Aorta (tissue), 5 donors: Measurements from ENCODE around the gene LZTFL1. TPM values are rescaled to one million over a fixed set of nuclear protein-coding genes. Genes with fewer than 3 reads are reported as not detected.

ENCODE experiments used
- ATAC-seq: fragments of 200-7000 bp; cut with Tn5 transposase; one replicate; pipeline ENCODE4 v1.9.1; 2022; ENCODE audit warnings: moderate library complexity; ENCODE audit not compliant: low FRiP score
- DNase-seq, 2 donors: peaks; one replicate each; pipeline ENCODE4 v3.0.0-alpha.2; 2020
- H3K27ac ChIP-seq, 2 donors: one replicate each; pipeline ENCODE4 v1.5.1; 2013; ENCODE audit warnings: low read length in 2 of 2, mild to moderate bottlenecking in 2 of 2, moderate library complexity in 2 of 2, control low read depth in 1 of 2, inconsistent platforms in 1 of 2, low read depth in 1 of 2
- H3K27me3 ChIP-seq, 2 donors: one replicate each; pipeline ENCODE4 v1.6.1; 2013; ENCODE audit warnings: control low read depth in 1 of 2, low read length in 1 of 2, mild to moderate bottlenecking in 1 of 2, moderate library complexity in 1 of 2; ENCODE audit not compliant: insufficient read depth in 2 of 2, control insufficient read depth in 1 of 2
- H3K36me3 ChIP-seq, 2 donors: one replicate each; pipeline ENCODE4 v1.6.1; 2013; ENCODE audit warnings: control low read depth in 1 of 2, low read length in 1 of 2, mild to moderate bottlenecking in 1 of 2; ENCODE audit not compliant: insufficient read depth in 2 of 2, control insufficient read depth in 1 of 2
- H3K4me1 ChIP-seq, 2 donors: one replicate each; pipeline ENCODE4 v1.6.1; 2013; ENCODE audit warnings: low read length in 2 of 2, control low read depth in 1 of 2, mild to moderate bottlenecking in 1 of 2, moderate library complexity in 1 of 2; ENCODE audit not compliant: insufficient read depth in 2 of 2, control insufficient read depth in 1 of 2
- H3K4me3 ChIP-seq, 2 donors: one replicate each; pipeline ENCODE4 v1.5.1; 2013; ENCODE audit warnings: low read length in 2 of 2, control low read depth in 1 of 2, mild to moderate bottlenecking in 1 of 2
- H3K9me3 ChIP-seq: one replicate; pipeline ENCODE4 v1.6.1; 2013; ENCODE audit warnings: mild to moderate bottlenecking, low read length; ENCODE audit not compliant: control insufficient read depth
- WGBS, 2 donors: extraction: QIAGEN DNeasy Blood & Tissue Kit; methylation state at CpG; one replicate each; pipeline ENCODE4 v1.1.7; 2013; 5-methylcytosine and 5-hydroxymethylcytosine counted together
- intact Hi-C, 2 donors: fragments of 100-400 bp; cut with DNase I; formaldehyde crosslinking; loops; one replicate each; pipeline versions ENCODE4 v1.14.2 to v1.15.0; 2022
- polyA plus RNA-seq, 2 donors: library from polyadenylated mRNA; stranded (reverse); fragments of 200-250 nt; gene quantifications; one replicate each; pipeline ENCODE4 v1.2.3, GENCODE V29; 2013
- total RNA-seq, 2 donors: library from RNA; stranded (reverse); fragmentation: NEBNext Ultra II Directional; extraction: Animal tissue kit (Norgen Biotek cat#: 25700); gene quantifications; one replicate each; pipeline ENCODE4 v1.2.1, GENCODE V29; 2021
- donor health status: healthy with polysubstance abuse.
- donor health status: Bipolar disorder and iron deficiency.
- donor health status: DM: no; HTN: no; CAD: no.
- donor health status: DM: no; HTN: no; CAD: no.
- donor health status: DM: yes; HTN: yes; CAD: no.

LZTFL1 gene
- total and polyA plus RNA-seq, 4 donors, result 9.8 to 16.3 (median 11.1) TPM

DNA sequence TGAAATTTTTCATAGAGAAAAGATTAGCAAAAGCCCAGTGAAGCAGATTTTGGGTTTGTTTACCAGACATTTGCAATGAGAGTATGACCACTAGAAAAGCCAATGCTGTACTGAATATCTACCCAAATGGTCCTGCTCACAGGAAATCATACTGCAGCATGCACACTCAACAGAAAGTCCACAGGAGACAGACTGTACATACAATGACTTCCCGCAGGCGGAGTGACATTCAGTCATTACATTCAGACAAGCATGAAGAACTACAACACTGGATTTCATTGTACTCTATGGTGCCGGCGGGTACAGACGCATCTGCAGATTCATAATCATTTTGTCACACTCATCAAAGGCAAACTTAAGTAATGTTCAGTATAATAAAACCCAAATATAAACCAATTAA lies 11.8 kb downstream of the LZTFL1 start:
- Histone ChIP-seq H3K36me3 (peaks cover 8 to 10% of the 10 kb centered on the region in 2 donors), H3K27me3 (no peaks in the 10 kb centered on the region), H3K4me3 (no peak overlapping the region), H3K9me3 (no peaks in the 10 kb centered on the region), H3K27ac (no peak overlapping the region), H3K4me1 (no peaks in the 10 kb centered on the region)
- no peak for DNase-seq
- 86 to 94% methylated on average over 5 of the region's 5 CpGs for WGBS, 2 donors
- intact Hi-C loops, result no loop called here
- ATAC-seq, result no peak

DNA sequence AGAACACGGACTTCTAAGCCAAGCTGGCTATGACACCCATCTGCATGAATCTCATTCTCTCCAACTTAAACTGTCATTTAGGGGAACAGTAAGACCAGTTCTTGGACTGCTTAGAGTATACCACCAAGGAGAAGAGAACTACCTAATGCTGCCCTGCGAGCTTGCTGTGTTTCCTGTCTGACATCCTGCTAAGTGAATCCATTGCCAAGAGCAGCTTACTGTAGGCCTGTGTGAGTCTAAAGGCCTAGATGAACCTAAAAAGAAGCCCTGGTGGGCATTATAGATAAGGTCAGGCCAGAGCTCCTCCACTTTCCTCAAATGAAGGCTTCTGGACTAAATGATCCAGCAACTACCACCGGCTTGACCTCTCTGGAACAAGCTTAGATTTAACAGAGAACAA lies 15.0 kb downstream of the LZTFL1 start:
- Histone ChIP-seq H3K27me3 (no peaks in the 10 kb centered on the region), H3K9me3 (no peaks in the 10 kb centered on the region), H3K4me1 (no peaks in the 10 kb centered on the region), H3K4me3 (no peak overlapping the region), H3K36me3 (peaks cover 5 to 8% of the 10 kb centered on the region in 2 donors), H3K27ac (no peak overlapping the region)
- intact Hi-C loops, result no loop called here
- ATAC-seq, result no peak
- no peak for DNase-seq
- WGBS, 2 donors, result 88 to 91% methylated on average over 3 of the region's 3 CpGs

DNA sequence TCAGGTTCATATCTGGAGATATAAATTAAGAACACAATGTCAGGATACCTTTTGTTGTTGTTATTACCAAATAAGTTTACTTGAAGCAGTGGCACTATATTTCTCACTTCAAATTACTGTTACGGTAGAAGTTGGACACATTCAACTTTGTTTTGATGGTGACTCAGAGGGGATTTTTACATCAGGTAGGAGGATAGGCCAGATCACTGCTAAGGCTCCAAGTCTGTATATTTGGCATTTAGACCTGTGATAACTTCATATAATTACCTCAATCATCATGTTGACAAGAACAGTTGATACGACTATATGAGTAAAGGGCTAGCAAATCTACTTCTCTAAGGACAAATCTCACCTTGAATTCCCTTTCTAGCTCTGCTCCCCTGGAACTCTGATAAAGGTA lies 15.6 kb downstream of the LZTFL1 start:
- Histone ChIP-seq H3K4me1 (no peaks in the 10 kb centered on the region), H3K27ac (no peak overlapping the region), H3K27me3 (no peaks in the 10 kb centered on the region), H3K4me3 (no peak overlapping the region), H3K36me3 (peaks cover 1 to 8% of the 10 kb centered on the region in 2 donors), H3K9me3 (no peaks in the 10 kb centered on the region)
- ATAC-seq (no peak), DNase-seq (no peak)
- WGBS, 2 donors, result 67 to 74% methylated on average over 2 of the region's 2 CpGs
- intact Hi-C loops, result no loop called here

DNA sequence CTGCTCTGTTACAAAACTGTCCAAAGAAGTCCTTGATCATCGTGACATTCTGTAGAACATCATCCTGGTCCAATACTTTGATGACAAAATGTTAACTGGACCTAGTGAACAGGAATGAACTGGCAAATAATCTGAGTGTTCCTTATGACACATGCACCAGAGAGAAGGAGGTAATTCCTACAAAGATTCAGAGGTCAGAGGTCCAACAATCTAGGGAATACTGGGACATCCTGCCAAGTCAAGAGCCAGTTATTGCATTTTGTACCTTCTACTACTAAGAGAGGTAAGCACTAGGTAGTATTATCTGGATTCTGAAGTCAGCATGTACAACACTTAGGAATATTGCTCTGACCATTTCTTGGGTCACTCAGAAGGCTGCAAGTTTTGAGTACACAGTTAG lies 20.8 kb downstream of the LZTFL1 start:
- H3K27ac ChIP-seq, result no peak overlapping the region
- no peaks in the 10 kb centered on the region for H3K4me1 ChIP-seq
- 94 to 98% methylated on average over 1 of the region's 1 CpG for WGBS, 2 donors
- intact Hi-C loops, result no loop called here
- H3K9me3 ChIP-seq, result no peaks in the 10 kb centered on the region
- ATAC-seq (no peak), DNase-seq (no peak)
- H3K27me3 ChIP-seq, result no peaks in the 10 kb centered on the region
- H3K4me3 ChIP-seq, result no peak overlapping the region
- peaks cover 0 to 1% of the 10 kb centered on the region in 2 donors for H3K36me3 ChIP-seq

DNA sequence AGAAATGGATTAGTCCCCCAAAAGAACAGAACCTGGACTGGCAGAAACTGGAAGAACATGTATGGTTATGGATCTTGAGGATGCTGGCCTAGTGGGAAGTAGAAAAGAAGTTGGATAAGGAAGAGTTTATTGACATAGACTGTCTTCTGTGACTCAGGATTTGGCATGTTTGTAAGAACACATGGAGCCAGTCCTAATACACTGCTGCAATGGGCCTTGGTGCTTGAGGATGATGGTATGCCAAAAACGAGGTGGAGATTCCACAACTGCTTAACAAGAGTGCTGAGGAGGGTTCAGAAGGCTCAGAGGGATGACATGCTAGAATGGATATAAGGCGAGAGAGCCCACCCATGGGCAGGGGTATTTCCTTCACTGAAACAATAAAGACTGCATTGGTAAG lies 22.4 kb downstream of the LZTFL1 start:
- H3K9me3 ChIP-seq, result no peaks in the 10 kb centered on the region
- H3K27me3 ChIP-seq, result no peaks in the 10 kb centered on the region
- no peaks in the 10 kb centered on the region for H3K4me1 ChIP-seq
- 86 to 90% methylated on average over 2 of the region's 2 CpGs for WGBS, 2 donors
- peaks cover 0 to 1% of the 10 kb centered on the region in 2 donors for H3K36me3 ChIP-seq
- no peak overlapping the region for H3K4me3 ChIP-seq
- no peak for ATAC-seq
- no peak overlapping the region for H3K27ac ChIP-seq
- no peak for DNase-seq
- intact Hi-C loops, result no loop called here

DNA sequence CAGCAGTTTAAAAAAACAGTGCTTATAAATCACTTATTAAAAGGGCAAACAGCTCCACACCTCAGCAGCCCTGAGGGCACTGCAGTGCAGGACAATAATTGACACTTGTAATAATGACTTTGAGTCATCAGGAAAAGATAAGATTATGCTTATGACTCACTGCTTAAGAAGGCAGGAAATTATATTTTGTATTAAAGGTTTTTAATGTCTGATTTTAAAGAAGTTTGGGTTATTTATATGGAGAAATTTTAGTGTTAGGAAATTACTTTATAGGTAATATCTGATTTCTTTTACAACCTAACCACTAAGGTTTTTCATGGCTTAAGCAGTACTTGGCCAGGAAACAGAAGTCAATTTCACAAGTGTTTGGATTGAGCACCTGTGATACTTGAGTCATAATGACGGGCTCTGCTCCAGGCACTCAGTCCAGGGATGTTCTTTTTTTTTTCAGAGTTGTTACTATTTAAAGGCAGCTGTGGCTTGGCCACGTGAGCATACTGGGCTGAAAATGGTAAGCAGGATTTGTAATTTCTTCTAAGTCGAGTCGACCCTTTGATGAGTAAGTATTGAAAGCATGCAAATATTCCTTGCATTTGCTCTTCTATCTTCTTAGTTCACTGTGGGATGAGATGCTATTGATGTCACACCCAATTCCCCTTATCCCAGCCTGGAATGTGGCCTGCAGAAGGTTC lies 23.9 kb downstream of the LZTFL1 start:
- Histone ChIP-seq H3K4me3 (no peak overlapping the region), H3K27ac (no peak overlapping the region), H3K27me3 (no peaks in the 10 kb centered on the region), H3K9me3 (no peaks in the 10 kb centered on the region), H3K4me1 (no peaks in the 10 kb centered on the region), H3K36me3 (peaks cover 1 to 2% of the 10 kb centered on the region in 2 donors)
- intact Hi-C loops, result no loop called here
- WGBS, 2 donors, result 19 to 20% methylated on average over 4 of the region's 4 CpGs
- ATAC-seq (no peak), DNase-seq (peak in 1 of 2 donors; percentile 54)

DNA sequence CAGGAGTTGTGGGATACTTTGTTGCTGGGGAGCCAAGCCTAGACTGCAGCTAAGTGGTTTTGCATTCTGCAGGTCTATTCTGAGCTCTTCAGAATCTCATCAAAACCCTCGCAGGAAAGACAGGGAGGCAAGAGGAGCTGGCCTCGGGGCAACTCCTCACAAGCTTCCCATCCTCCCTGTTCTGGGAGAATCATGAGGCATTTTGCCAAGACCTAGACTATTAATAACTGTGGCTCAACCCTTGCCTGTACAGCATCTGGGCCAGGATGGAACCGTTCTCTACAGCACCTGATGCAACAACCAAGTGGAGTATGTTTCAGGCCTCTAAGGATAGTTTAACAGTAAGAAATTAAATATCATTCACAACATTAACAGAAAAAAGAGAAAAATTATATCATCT lies 25.4 kb downstream of the LZTFL1 start:
- H3K27me3 ChIP-seq, result no peaks in the 10 kb centered on the region

DNA sequence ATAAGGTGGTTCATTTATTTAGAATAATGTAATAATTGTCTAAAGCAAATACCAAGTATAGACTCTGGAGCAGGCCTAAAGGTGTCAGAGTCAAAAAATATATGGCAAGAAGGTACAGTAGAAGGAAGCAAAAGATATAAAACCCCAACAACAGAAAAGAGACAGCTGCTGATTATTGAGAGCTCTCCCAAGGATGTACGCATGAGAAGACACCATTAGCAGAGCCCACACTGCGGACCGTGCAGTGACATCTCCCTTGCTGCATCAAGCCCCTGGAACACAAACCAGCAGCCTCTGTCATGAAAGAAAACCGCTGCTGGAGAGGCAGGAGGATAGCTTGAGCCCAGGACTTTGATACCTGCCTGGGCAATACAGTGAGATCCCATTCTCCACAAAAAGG lies 27.6 kb downstream of the LZTFL1 start:
- 95 to 98% methylated on average over 4 of the region's 4 CpGs for WGBS, 2 donors
- H3K9me3 ChIP-seq, result no peaks in the 10 kb centered on the region
- no peak overlapping the region for H3K4me3 ChIP-seq
- DNase-seq, result no peak
- no peaks in the 10 kb centered on the region for H3K4me1 ChIP-seq
- peaks cover 3 to 5% of the 10 kb centered on the region in 2 donors for H3K36me3 ChIP-seq
- no peak overlapping the region for H3K27ac ChIP-seq
- H3K27me3 ChIP-seq, result no peaks in the 10 kb centered on the region
- intact Hi-C loops, result no loop called here
- ATAC-seq, result no peak

More for the DNA sequence above, 25.4 kb downstream of the LZTFL1 start:
- Histone ChIP-seq H3K4me3 (no peak overlapping the region), H3K4me1 (no peaks in the 10 kb centered on the region), H3K27ac (no peak overlapping the region), H3K9me3 (no peaks in the 10 kb centered on the region), H3K36me3 (peaks cover 1 to 5% of the 10 kb centered on the region in 2 donors)
- DNase-seq (no peak), ATAC-seq (no peak)
- 72 to 75% methylated on average over 3 of the region's 3 CpGs for WGBS, 2 donors
- intact Hi-C loops, result no loop called here

DNA sequence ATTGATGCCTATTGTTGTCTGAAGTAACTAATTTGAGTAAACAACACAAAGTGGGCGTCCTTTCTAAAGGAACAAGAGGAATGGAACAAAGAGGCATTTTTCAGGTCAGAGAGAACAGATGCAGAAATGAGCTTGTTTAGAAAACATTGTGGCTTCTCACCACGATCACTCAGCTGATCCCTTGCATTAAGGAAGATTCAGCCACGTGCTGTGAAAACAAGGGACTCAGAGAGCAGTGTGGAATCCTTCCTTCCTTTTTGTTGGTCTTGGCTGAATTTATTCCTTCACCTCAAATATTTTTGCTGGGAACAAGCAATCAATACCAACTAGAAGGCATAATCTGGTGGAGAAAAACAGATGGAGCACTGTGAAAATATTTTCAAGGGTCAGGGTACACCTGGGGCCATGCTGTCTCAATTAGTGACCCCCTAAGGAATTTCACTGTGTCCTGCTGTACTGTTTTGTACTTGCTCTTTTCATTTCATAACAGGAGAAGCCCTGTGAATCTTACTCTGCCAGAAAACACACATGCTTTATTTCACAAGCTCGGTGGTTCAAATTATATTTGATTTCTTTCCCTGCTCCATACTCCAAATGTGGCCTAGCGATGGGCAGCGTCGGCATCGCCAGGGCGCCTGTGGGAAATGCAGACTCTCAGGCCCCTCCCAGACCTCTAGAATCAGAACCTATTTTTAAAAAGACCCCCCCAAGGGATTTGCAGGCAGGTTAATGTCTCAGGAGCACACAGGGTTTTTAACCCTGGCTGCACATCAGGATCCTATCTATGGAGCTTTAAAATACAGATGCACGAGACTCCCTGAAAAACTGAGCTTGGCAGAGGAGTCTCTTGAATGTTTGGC lies 34.0 kb downstream of the LZTFL1 start:
- peaks cover 2% of the 10 kb centered on the region in 2 donors for H3K36me3 ChIP-seq
- no peak overlapping the region for H3K4me3 ChIP-seq
- no peaks in the 10 kb centered on the region for H3K9me3 ChIP-seq
- DNase-seq (no peak), ATAC-seq (no peak)
- WGBS, 2 donors, result 67 to 71% methylated on average over 10 of the region's 10 CpGs
- peaks cover 0 to 1% of the 10 kb centered on the region in 2 donors for H3K27me3 ChIP-seq
- no peak overlapping the region for H3K27ac ChIP-seq
- no peaks in the 10 kb centered on the region for H3K4me1 ChIP-seq
- intact Hi-C loops, result no loop called here
